ENCODE data around the gene PDGFC. TPM values are rescaled to one million over a fixed set of nuclear protein-coding genes. Genes with fewer than 3 reads are reported as not detected.

The PDGFC gene
- total RNA-seq, 1 experiment from 2014 or later, result 33.1 TPM

GRCh38 chr4:156783966-156784365, 187.6 kb downstream of the PDGFC start:
- TF ChIP-seq CTCF (conservative IDR thresholded peaks at IDR 0.05) (no peak), EZH2 (IDR thresholded peaks at IDR 0.05; ENCODE audit: low read depth) (no peak)
- no peaks in the 10 kb centered on the region for H4K20me1 ChIP-seq (ENCODE audit: insufficient read depth)
- DNase-seq, result no peak
- no peaks in the 10 kb centered on the region for H3K79me2 ChIP-seq (ENCODE audit: low read depth)
- H3K4me3 ChIP-seq, result no peak overlapping the region
- no peak overlapping the region for H3K27ac ChIP-seq
- H3K27me3 ChIP-seq (ENCODE audit: insufficient read depth, low read depth), result no peaks in the 10 kb centered on the region
- no peaks in the 10 kb centered on the region for H3F3A ChIP-seq (ENCODE audit: insufficient read depth, low read depth)
- no TSS peak for BruUV-seq (replicated peaks)
- ChIA-PET CTCF (no interaction called here), POLR2A (ENCODE audit: unreplicated experiment) (no interaction called here)
- no peak overlapping the region for H3K4me2 ChIP-seq
- no peaks in the 10 kb centered on the region for H3K36me3 ChIP-seq (ENCODE audit: low read depth)
- intact Hi-C loops (cut with micrococcal nuclease; ENCODE audit: unreplicated experiment), result no loop called here
- H3K4me1 ChIP-seq (replicated peaks; ENCODE audit: insufficient read depth), result peaks cover 6% of the 10 kb centered on the region
- no peaks in the 10 kb centered on the region for H3K9me2 ChIP-seq (ENCODE audit: insufficient read depth)
- H2AFZ ChIP-seq, result no peak overlapping the region
- no peaks in the 10 kb centered on the region for H3K9me3 ChIP-seq (ENCODE audit: insufficient read depth, low read depth)

- Histone ChIP-seq H4K20me1 (ENCODE audit: insufficient read depth) (no peaks in the 10 kb centered on the region), H3K9me3 (ENCODE audit: insufficient read depth, low read depth) (no peaks in the 10 kb centered on the region), H3K4me3 (no peak overlapping the region), H3K36me3 (ENCODE audit: low read depth) (no peaks in the 10 kb centered on the region), H3K79me2 (ENCODE audit: low read depth) (no peaks in the 10 kb centered on the region), H3K9me2 (ENCODE audit: insufficient read depth) (no peaks in the 10 kb centered on the region), H3K4me1 (replicated peaks; ENCODE audit: insufficient read depth) (peaks cover 15% of the 10 kb centered on the region), H2AFZ (no peak overlapping the region), H3K27me3 (ENCODE audit: insufficient read depth, low read depth) (no peaks in the 10 kb centered on the region), H3K27ac (no peak overlapping the region), H3K4me2 (no peak overlapping the region), H3F3A (ENCODE audit: insufficient read depth, low read depth) (0 out of 2 replicates have a peak, but pooled peaks cover 8% of the 10 kb centered on the region)
- CTCF ChIA-PET, result no interaction called here
- POLR2A ChIA-PET (ENCODE audit: unreplicated experiment), result no interaction called here
- no peak for DNase-seq
- TF ChIP-seq CTCF (conservative IDR thresholded peaks at IDR 0.05) (no peak), EZH2 (IDR thresholded peaks at IDR 0.05; ENCODE audit: low read depth) (no peak)
- intact Hi-C loops (cut with micrococcal nuclease; ENCODE audit: unreplicated experiment), result no loop called here
- BruUV-seq (replicated peaks), result no TSS peak
These were observed 189.1 kb downstream of the PDGFC start for GRCh38 chr4:156782491-156782890.

- ChIA-PET CTCF (no interaction called here), POLR2A (ENCODE audit: unreplicated experiment) (interaction anchor here (0.6 kb wide), 1 partner anchor 9 kb away, joined by 3 read pairs; no protein-coding TSS in a partner anchor)
- no TSS peak for BruUV-seq (replicated peaks)
- Histone ChIP-seq H3K27ac (no peak overlapping the region), H3K36me3 (ENCODE audit: low read depth) (no peaks in the 10 kb centered on the region), H4K20me1 (ENCODE audit: insufficient read depth) (no peaks in the 10 kb centered on the region), H3K27me3 (ENCODE audit: insufficient read depth, low read depth) (no peaks in the 10 kb centered on the region), H3K4me1 (replicated peaks; ENCODE audit: insufficient read depth) (peaks cover 15% of the 10 kb centered on the region), H3K79me2 (ENCODE audit: low read depth) (no peaks in the 10 kb centered on the region), H3K4me3 (no peak overlapping the region), H2AFZ (no peak overlapping the region), H3K9me3 (ENCODE audit: insufficient read depth, low read depth) (no peaks in the 10 kb centered on the region), H3K9me2 (ENCODE audit: insufficient read depth) (no peaks in the 10 kb centered on the region), H3K4me2 (no peak overlapping the region), H3F3A (ENCODE audit: insufficient read depth, low read depth) (0 out of 2 replicates have a peak, but pooled peaks cover 8% of the 10 kb centered on the region)
- TF ChIP-seq EZH2 (IDR thresholded peaks at IDR 0.05; ENCODE audit: low read depth) (no peak), CTCF (conservative IDR thresholded peaks at IDR 0.05) (no peak)
- no peak for DNase-seq
- intact Hi-C loops (cut with micrococcal nuclease; ENCODE audit: unreplicated experiment), result no loop called here
These were observed 189.7 kb downstream of the PDGFC start for GRCh38 chr4:156781852-156782251.

All from PC-9 (cell line).